ENCODE results near the gene TCF4. TPM values are rescaled to one million over a fixed set of nuclear protein-coding genes. Genes with fewer than 3 reads are reported as not detected.

The TCF4 gene
- total and polyA plus RNA-seq, 2 donors (not counting 3 experiments of a cell fraction or from before 2014, with no cell fraction given): 183 to 390 TPM

- no peaks in the 10 kb centered on the region for H3K9me1 ChIP-seq (replicated peaks; ENCODE audit: control insufficient read depth, extremely low read depth, insufficient read depth, low read length)
- ChIA-PET CTCF (interaction anchor here (1.1 to 1.5 kb wide), 2 partner anchors 115 to 432 kb away, joined by 3 to 4 read pairs; no protein-coding TSS in a partner anchor), POLR2A (no interaction called here)
- FAIRE-seq (no peak), DNase-seq (ENCODE audit: low read depth, low spot score) (no peak)
- H3K79me2 ChIP-seq (ENCODE audit: control insufficient read depth, insufficient read depth, low read length): peaks cover 48% of the 10 kb centered on the region
- intact Hi-C loops (cut with micrococcal nuclease) (no loop called here), dilution Hi-C loops (cut with MboI; ENCODE audit: extremely low pct_ligation_motif_present, low sequenced_read_pairs) (no loop called here)
- no peaks in the 10 kb centered on the region for H3K9me3 ChIP-seq (replicated peaks; ENCODE audit: control insufficient read depth, insufficient read depth, low read length)
- H2AFZ ChIP-seq (ENCODE audit: low read depth, low read length): no peak overlapping the region
- TF ChIP-seq POLR2A (IDR thresholded peaks at IDR 0.05; ENCODE audit: low read depth, low read length) (no peak), MYC (IDR thresholded peaks at IDR 0.05; ENCODE audit: low read depth, low read length) (no peak), CTCF (IDR thresholded peaks at IDR 0.05; ENCODE audit: extremely low read depth in 1 of 2, insufficient read depth in 1 of 2, low read depth in 1 of 2, low read length in 2 of 2) (no peak), GATA2 (IDR thresholded peaks at IDR 0.05; ENCODE audit: insufficient read depth, insufficient read length, low read depth, low read length) (no peak), JUN (IDR thresholded peaks at IDR 0.05; ENCODE audit: borderline replicate concordance, insufficient read depth, insufficient read length, low read depth) (no peak), FOS (IDR thresholded peaks at IDR 0.05; ENCODE audit: borderline replicate concordance, insufficient read depth, low read length) (no peak), MAX (IDR thresholded peaks at IDR 0.05; ENCODE audit: insufficient read depth, insufficient read length) (no peak), EZH2 (IDR thresholded peaks at IDR 0.05; ENCODE audit: borderline replicate concordance, low read depth, low read length, severe bottlenecking) (no peak), POLR2AphosphoS5 (IDR thresholded peaks at IDR 0.05; ENCODE audit: insufficient read depth, low read depth, low read length) (no peak)
- peaks cover 14 to 16% of the 10 kb centered on the region in 2 experiments for H3K36me3 ChIP-seq (ENCODE audit: control insufficient read depth in 2 of 2, extremely low read depth in 1 of 2, insufficient read depth in 2 of 2, low read length in 2 of 2)
- H3K4me1 ChIP-seq (ENCODE audit: control insufficient read depth, extremely low read depth, insufficient read depth, low read length): peaks cover 34% of the 10 kb centered on the region
- no TSS peak for BruUV-seq (replicated peaks)
- H3K27me3 ChIP-seq (ENCODE audit: control insufficient read depth in 2 of 2, insufficient read depth in 2 of 2, low read length in 2 of 2): no peaks in the 10 kb centered on the region
- no peak overlapping the region for H3K4me2 ChIP-seq (ENCODE audit: insufficient read depth, low read length)
- no peak overlapping the region for H3K9ac ChIP-seq (replicated peaks; ENCODE audit: extremely low read depth, insufficient read depth, low read length)
- H3K4me3 ChIP-seq (replicated peaks in 1 of 3; ENCODE audit: insufficient read depth in 1 of 3, low read depth in 1 of 3, low read length in 3 of 3): no peak overlapping the region
- H3K27ac ChIP-seq (ENCODE audit: insufficient read depth, low read depth, low read length): no peak overlapping the region
- H4K20me1 ChIP-seq (replicated peaks; ENCODE audit: control insufficient read depth, extremely low read depth, insufficient read depth, low read length): peaks cover 3% of the 10 kb centered on the region
Observed at GRCh38 chr18:55349685-55350084, 238.3 kb downstream of the TCF4 start.
